D721Med (cell line): ENCODE data around the gene EXOSC5.

Source experiments
- DNase-seq: peaks from one replicate; pipeline ENCODE4 v3.0.0; 2011; ENCODE audit warnings: low spot score; ENCODE audit not compliant: insufficient read length
- FAIRE-seq: peaks from 2 replicates; lab custom pipeline; 2011; peaks lifted over from hg19 to GRCh38; lab: Jason Lieb, UNC
- CTCF ChIP-seq: IDR thresholded peaks from 2 replicates; pipeline ENCODE4 v1.5.1; 2012; ENCODE audit warnings: mild to moderate bottlenecking, control low read depth; ENCODE audit not compliant: insufficient read depth; ENCODE audit errors: missing control alignments

The EXOSC5 gene

DNA sequence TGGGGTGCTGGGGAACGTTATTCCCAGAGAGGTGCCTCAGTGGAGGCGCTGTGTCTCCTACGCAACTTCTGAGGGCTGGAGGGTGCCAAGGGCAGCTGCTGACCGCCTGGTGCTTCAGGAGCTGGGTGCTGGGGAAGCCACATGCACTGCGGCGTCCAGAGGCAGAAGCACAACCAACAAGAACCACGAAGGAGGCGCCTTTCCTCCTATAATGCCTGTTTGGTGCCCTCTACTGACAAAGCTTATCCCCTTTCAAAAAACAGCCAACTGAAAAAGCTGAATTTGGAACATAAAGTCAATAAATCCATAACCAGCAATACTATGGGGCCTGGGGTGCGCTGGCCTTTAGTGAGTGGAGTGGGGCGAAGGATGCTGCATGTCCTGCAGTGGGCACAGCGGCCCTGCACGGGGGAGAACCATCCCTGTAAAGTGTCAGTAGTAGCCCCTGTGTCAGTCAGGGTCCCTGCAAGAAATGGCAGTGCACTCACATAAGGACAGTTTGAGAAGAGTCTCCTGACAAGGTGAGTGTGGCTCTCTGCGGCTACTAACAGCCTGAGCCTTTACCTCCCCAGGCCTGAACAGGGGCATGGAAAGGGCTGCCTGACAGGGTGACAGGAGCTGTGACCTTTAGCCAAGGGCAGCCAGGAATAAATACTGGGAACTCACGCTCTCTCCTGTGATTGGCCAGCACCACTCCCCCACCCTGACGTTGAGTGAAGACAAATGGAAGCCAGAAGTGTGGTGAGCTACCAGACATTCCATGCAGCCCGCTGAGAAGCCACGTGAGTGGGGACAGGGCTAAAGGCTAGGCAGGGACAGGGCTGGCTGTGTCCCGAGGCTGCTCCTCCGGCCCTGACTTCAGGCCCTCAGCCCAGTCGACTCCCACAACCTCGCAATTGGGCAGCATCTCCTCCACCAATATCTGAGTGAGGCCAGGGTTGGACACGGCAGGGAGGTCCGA, 34.5 kb upstream of the EXOSC5 start:
- no peak for FAIRE-seq
- TF ChIP-seq CTCF = peak; percentile 26
- DNase-seq = no peak

- DNase-seq = no peak
These were observed 33.8 kb upstream of the EXOSC5 start for GRCh38 chr19:41430922-41431321.

DNA sequence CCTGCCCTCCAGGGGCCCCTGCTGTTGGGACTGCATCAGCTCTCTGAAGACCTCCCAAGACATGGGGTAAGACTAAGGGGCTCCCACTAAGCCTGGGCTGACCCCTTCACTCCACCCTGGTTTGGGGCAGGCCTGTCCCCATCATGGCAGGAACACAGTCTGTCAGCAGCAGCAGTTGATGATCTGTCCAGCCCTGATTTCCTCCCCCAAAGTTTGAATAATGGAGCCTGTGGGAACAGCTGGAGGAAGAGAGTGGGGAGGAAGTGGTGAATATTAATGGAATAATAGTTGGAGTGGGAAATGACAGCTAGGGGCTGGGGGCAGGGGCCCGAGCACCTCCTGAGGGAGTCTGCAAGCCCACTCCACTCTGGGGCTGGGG, 31.3 kb upstream of the EXOSC5 start:
- DNase-seq (no peak), FAIRE-seq (no peak)
- no peak for TF ChIP-seq CTCF

More at GRCh38 chr19:41430922-41431321, 33.8 kb upstream of the EXOSC5 start:
- no peak for FAIRE-seq
- no peak for TF ChIP-seq CTCF

GRCh38 chr19:41427647-41428480, 30.7 kb upstream of the EXOSC5 start:
- TF ChIP-seq CTCF = no peak
- no peak for DNase-seq
- FAIRE-seq = no peak

GRCh38 chr19:41426952-41427646, 29.9 kb upstream of the EXOSC5 start, which contains the start of gene B3GNT8:
Gene B3GNT8, minus strand, starts transcription at chr19:41427374. Its CDS starts 596 bp downstream, at chr19:41426778.
- no peak for TF ChIP-seq CTCF
- DNase-seq (no peak), FAIRE-seq (no peak)

DNA sequence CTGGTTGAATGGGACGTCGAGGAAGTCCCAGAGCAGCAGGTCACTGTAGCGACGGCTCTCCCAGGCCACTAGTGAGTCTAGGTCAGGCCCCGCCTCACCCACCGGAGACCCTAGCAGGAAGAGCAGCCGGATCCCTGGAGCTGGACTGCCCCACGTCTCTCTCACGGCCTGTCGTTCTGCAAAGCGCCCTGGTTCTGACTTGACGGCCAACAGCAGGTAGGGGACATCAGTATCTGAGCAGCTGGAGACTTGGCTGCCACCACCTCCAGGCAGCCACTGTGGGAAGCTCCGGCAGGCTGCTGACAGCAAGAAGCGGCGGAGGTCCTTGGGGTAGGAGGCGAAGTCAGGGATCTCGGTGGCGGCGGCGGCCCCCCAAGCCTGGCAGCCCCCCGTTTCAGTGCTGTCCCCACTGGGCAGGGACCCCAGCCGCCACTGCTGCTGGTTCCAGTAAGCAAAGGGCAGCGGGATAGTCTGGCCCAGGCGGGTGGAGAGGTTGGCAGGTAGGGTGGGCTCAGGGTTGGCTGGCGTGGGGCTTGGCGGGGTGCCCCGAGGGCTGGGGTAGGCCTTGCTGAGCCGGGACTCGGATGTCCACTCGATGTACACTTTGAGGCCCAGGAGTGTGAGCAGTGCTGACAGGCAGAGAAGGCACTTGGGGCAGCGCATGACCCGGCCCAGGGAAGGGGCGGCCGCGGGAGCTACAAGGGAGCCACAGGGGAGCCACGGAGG, 29.1 kb upstream of the EXOSC5 start:
- FAIRE-seq = no peak
- TF ChIP-seq CTCF = no peak

More for the DNA sequence above, 29.1 kb upstream of the EXOSC5 start:
- no peak for DNase-seq
